ENCODE results near the gene ACSS1.

DNA sequence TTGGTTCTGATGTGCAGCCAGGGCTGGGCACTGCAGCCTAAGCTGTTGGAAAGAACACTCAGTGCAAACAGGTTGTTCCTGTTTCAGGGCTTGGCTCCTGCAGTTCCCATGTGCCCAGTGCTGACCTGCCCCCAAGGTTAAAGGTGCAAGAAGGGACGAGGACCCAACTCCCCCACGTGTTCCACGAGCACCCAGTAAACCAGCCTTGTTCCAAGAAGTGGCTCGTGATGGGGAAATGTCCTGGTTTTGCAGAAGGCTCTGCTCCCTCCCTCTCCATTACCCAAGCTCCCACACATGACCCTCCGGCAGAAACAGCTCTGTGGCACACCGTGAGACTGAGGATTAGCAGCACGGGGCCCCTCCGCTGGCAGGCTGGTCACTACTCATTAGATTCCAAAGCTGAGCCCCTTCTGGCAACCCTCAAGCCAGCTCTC is 9.4 kb downstream of the ACSS1 start:
- TF ChIP-seq CTCF (IDR thresholded peaks at IDR 0.05) (no peak), EP300 (IDR thresholded peaks at IDR 0.05) (no peak), POLR2A (IDR thresholded peaks at IDR 0.05) (peak in 1 of 4 donors; percentile 21), POLR2AphosphoS5 (IDR thresholded peaks at IDR 0.05) (peak; percentile 9 to 36)

Measured in upper lobe of left lung (tissue), 4 donors.